GM21515 (cell line): ENCODE results near the gene GARNL3.

Experiments used
- ATAC-seq: cut with Tn5 transposase; IDR thresholded peaks from one replicate; pipeline ENCODE4 v1.9.1; 2021; ENCODE audit not compliant: unreplicated experiment

Gene GARNL3

GRCh38 chr9:127370672-127371648 lies 106.4 kb downstream of the GARNL3 start:
- no peak for ATAC-seq

GRCh38 chr9:127380479-127380878 lies 115.9 kb downstream of the GARNL3 start:
- ATAC-seq: no peak

- ATAC-seq: no peak
Measured at GRCh38 chr9:127382541-127382940, 118.0 kb downstream of the GARNL3 start.

- ATAC-seq: no peak
Measured at GRCh38 chr9:127384016-127384730, 119.6 kb downstream of the GARNL3 start.

GRCh38 chr9:127384901-127385300 lies 120.3 kb downstream of the GARNL3 start:
- ATAC-seq: no peak

GRCh38 chr9:127386249-127386648 lies 121.7 kb downstream of the GARNL3 start:
- ATAC-seq: no peak

GRCh38 chr9:127386981-127387380 lies 122.4 kb downstream of the GARNL3 start:
- ATAC-seq: no peak

GRCh38 chr9:127388037-127388855 lies 123.7 kb downstream of the GARNL3 start:
- peak; percentile 74 for ATAC-seq

GRCh38 chr9:127388856-127389238 lies 124.3 kb downstream of the GARNL3 start:
- no peak for ATAC-seq

GRCh38 chr9:127389381-127390247 lies 125.0 kb downstream of the GARNL3 start:
- no peak for ATAC-seq

GRCh38 chr9:127390248-127390545 lies 125.6 kb downstream of the GARNL3 start:
- no peak for ATAC-seq

- ATAC-seq: no peak
Measured at GRCh38 chr9:127390563-127390962, 126.0 kb downstream of the GARNL3 start.

GRCh38 chr9:127392166-127392565 lies 127.6 kb downstream of the GARNL3 start:
- ATAC-seq: no peak

GRCh38 chr9:127392976-127393375 lies 128.4 kb downstream of the GARNL3 start:
- ATAC-seq: no peak

- ATAC-seq: no peak
Measured at GRCh38 chr9:127393645-127394044, 129.1 kb downstream of the GARNL3 start.

- no peak for ATAC-seq
Measured at GRCh38 chr9:127395497-127396252, 131.1 kb downstream of the GARNL3 start.

GRCh38 chr9:127396253-127396807 lies 131.8 kb downstream of the GARNL3 start:
- no peak for ATAC-seq

GRCh38 chr9:127396808-127397645 lies 132.5 kb downstream of the GARNL3 start, which contains the start of gene SLC2A8:
Gene SLC2A8 (plus strand): TSS chr9:127397169. CDS start chr9:127397231, 62 bp downstream.
- peak; percentile 94 for ATAC-seq
